A673 (cell line): Measurements from ENCODE around the gene SBF2. TPM values are rescaled to one million over a fixed set of nuclear protein-coding genes. Genes with fewer than 3 reads are reported as not detected.

ENCODE experiments used
- BruUV-seq: library from RNA; stranded (reverse); fragments of 400-500 nt; replicated peaks from 2 replicates; lab custom pipeline; 2021; lab: Mats Ljungman, UMichigan
- CTCF ChIA-PET: fragments of 300-600 bp; sonication (Branson Sonifier 250); formaldehyde crosslinking; loops from one replicate; lab custom pipeline; 2022; ENCODE audit warnings: antibody characterized with exemption; lab: Charles Lee
- POLR2A ChIA-PET: fragments of 300-600 bp; sonication (Branson Sonifier 250); formaldehyde crosslinking; loops from one replicate; lab custom pipeline; 2022; ENCODE audit warnings: antibody characterized with exemption; ENCODE audit not compliant: low non-redundant PET; lab: Charles Lee
- DNase-seq: peaks from one replicate; pipeline ENCODE4 v3.0.0-alpha.2; 2015; ENCODE audit warnings: low spot score
- H3K27ac ChIP-seq: fragments of 200-600 bp; sonication (generic); 2 replicates; pipeline ENCODE4 v1.5.1; 2016; ENCODE audit warnings: mixed run types, low read depth, mild to moderate bottlenecking, mixed read lengths, antibody characterized with exemption, low read length; ENCODE audit not compliant: poor library complexity, severe bottlenecking
- H3K27me3 ChIP-seq: fragments of 200-600 bp; sonication (generic); replicated peaks from 2 replicates; pipeline ENCODE4 v1.6.1; 2017; ENCODE audit warnings: mixed run types, low read depth, mild to moderate bottlenecking, mixed read lengths, antibody characterized with exemption, low read length; ENCODE audit not compliant: insufficient read depth, poor library complexity
- H3K36me3 ChIP-seq: fragments of 200-600 bp; sonication (generic); 2 replicates; pipeline ENCODE4 v1.6.1; 2016; ENCODE audit warnings: mixed run types, mild to moderate bottlenecking, mixed read lengths, antibody characterized with exemption, low read length; ENCODE audit not compliant: insufficient read depth, poor library complexity, severe bottlenecking
- H3K4me1 ChIP-seq: fragments of 200-600 bp; sonication (generic); 2 replicates; pipeline ENCODE4 v1.6.1; 2017; ENCODE audit warnings: mixed run types, mild to moderate bottlenecking, mixed read lengths, antibody characterized with exemption, low read length; ENCODE audit not compliant: insufficient read depth, poor library complexity, severe bottlenecking
- H3K4me3 ChIP-seq: fragments of 200-600 bp; sonication (generic); 2 replicates; pipeline ENCODE4 v1.5.1; 2016; ENCODE audit warnings: low read depth, mixed run types, mild to moderate bottlenecking, mixed read lengths, low read length; ENCODE audit not compliant: poor library complexity, severe bottlenecking
- H3K9me3 ChIP-seq: fragments of 200-600 bp; sonication (generic); 2 replicates; pipeline ENCODE4 v1.6.1; 2016; ENCODE audit warnings: mixed run types, low read depth, mild to moderate bottlenecking, mixed read lengths, antibody characterized with exemption, low read length; ENCODE audit not compliant: poor library complexity, severe bottlenecking
- CTCF ChIP-seq: fragments of 300-800, 200-600 bp; sonication (generic); conservative IDR thresholded peaks from 2 replicates; pipeline ENCODE4 v1.5.1; 2017; ENCODE audit warnings: low read depth, mild to moderate bottlenecking, antibody characterized with exemption, low read length, moderate library complexity, mixed read lengths
- EZH2 ChIP-seq: fragments of 200-600 bp; sonication (generic); IDR thresholded peaks from 2 replicates; pipeline ENCODE4 v1.6.1; 2017; ENCODE audit warnings: borderline replicate concordance, low read depth, mild to moderate bottlenecking, mixed read lengths, antibody characterized with exemption, low read length; ENCODE audit not compliant: poor library complexity, severe bottlenecking
- intact Hi-C: fragments of 100-400 bp; cut with micrococcal nuclease; formaldehyde crosslinking; loops from one replicate; pipeline ENCODE4 v1.10.0; 2022; ENCODE audit not compliant: unreplicated experiment
- total RNA-seq: library from RNA; stranded (reverse); gene quantifications from 2 replicates; pipeline ENCODE4 v1.2.3, GENCODE V29; 2021

The SBF2 gene
- total RNA-seq, 1 experiment from 2014 or later = 31.8 TPM

DNA sequence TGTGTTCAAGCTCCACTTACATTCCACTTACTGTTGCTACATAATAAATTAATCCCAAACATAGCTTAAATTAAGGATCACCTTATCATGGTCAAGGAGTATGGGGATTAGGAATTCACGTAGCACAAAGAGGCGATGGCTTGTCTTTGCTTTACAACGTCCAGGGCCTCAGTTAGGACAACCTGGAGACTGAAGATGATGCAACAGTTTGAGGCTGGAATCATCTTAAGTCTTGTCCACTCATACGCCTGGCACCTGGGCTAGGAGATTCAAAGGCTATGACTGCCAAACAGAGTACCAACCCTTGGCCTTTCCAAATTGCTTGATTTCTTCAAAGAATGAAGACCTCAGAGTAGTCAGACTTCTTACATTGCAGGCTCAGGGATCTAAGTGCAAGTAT, 149.1 kb downstream of the SBF2 start:
- intact Hi-C loops = no loop called here
- POLR2A ChIA-PET = no interaction called here
- CTCF ChIA-PET = no interaction called here
- peaks cover 5% of the 10 kb centered on the region for H3K4me1 ChIP-seq
- no peaks in the 10 kb centered on the region for H3K36me3 ChIP-seq
- no peak for DNase-seq
- TF ChIP-seq EZH2 (no peak), CTCF (no peak)
- no peak overlapping the region for H3K4me3 ChIP-seq
- H3K27ac ChIP-seq = no peak overlapping the region
- no TSS peak for BruUV-seq
- no peaks in the 10 kb centered on the region for H3K27me3 ChIP-seq
- H3K9me3 ChIP-seq = no peaks in the 10 kb centered on the region

- no peaks in the 10 kb centered on the region for H3K36me3 ChIP-seq
- peak; percentile 58 for DNase-seq
- POLR2A ChIA-PET = interaction anchor here (0.6 kb wide), 1 partner anchor 166 kb away, joined by 4 read pairs; no protein-coding TSS in a partner anchor
- TF ChIP-seq EZH2 (no peak), CTCF (no peak)
- no peak overlapping the region for H3K4me3 ChIP-seq
- CTCF ChIA-PET = no interaction called here
- no peak overlapping the region for H3K27ac ChIP-seq
- no TSS peak for BruUV-seq
- intact Hi-C loops = no loop called here
- H3K4me1 ChIP-seq = peaks cover 13% of the 10 kb centered on the region
- no peaks in the 10 kb centered on the region for H3K9me3 ChIP-seq
- no peaks in the 10 kb centered on the region for H3K27me3 ChIP-seq
Observed at GRCh38 chr11:10139656-10140055, 154.4 kb downstream of the SBF2 start.

- BruUV-seq = no TSS peak
- Histone ChIP-seq H3K9me3 (no peaks in the 10 kb centered on the region), H3K36me3 (no peaks in the 10 kb centered on the region), H3K27me3 (no peaks in the 10 kb centered on the region), H3K27ac (no peak overlapping the region), H3K4me3 (no peak overlapping the region), H3K4me1 (peaks cover 13% of the 10 kb centered on the region)
- TF ChIP-seq EZH2 = no peak
- TF ChIP-seq CTCF = no peak
- POLR2A ChIA-PET = interaction anchor here (0.6 kb wide), 1 partner anchor 165 kb away, joined by 4 read pairs; no protein-coding TSS in a partner anchor
- peak; percentile 43 for DNase-seq
- intact Hi-C loops = no loop called here
- CTCF ChIA-PET = no interaction called here
Observed at GRCh38 chr11:10139143-10139542, 154.9 kb downstream of the SBF2 start.
